Activated CD4-positive, CD25-positive, alpha-beta regulatory T cell treated with anti-CD3 and anti-CD28 coated beads, Interleukin-2, amount 50 U/mL, for 16 hours (primary cell): ENCODE data around the gene OTOS.

Source experiments
- DNase-seq: peaks from one replicate; pipeline ENCODE4 v3.0.0-alpha.2; 2020; ENCODE audit warnings: low read depth, low spot score

Gene OTOS

DNA sequence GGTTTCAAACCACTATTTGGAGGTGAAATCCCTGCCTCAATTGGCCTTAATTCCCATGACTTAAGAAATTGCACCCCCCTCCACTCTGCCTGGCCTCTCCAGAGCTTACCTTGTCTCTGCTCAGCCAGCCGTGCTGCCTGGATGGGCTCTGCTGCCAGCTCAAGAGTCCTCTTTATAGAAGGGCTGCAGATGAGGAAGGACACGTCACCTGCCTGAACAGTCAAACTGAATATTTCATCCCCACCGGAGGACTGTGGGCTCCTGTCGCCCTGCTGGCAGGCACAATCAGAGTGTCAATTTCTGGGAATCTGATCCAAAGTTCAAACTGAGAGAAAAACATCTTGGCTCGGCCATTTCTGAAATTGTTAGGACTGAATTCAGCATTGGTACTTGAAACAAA, at the start of gene OTOS:
TSS of gene OTOS (minus strand) at position 148 of the 400 bp plus-strand sequence. CDS start 332 bp downstream, outside the sequence.
- no peak for DNase-seq

DNA sequence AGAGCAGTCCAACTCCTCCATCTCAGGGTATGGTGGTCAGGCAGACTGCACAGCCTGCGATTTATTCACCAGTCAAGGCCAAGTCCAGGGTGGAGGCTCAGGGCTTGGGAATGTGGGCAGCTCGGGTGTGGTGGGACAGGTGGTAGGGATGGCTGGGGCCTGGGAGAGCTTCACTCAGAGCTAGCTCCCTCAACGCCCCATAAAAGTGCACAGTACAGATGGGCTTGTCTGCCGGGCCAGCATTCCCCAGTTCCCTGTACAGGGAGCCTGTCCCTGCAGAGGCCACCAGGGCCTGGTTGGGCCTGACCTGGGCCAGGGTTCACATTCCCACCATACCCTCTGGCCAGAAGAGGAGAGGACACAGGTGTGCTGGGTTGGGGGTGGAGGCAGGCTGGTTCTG, 49.2 kb upstream of the OTOS start:
- no peak for DNase-seq

GRCh38 chr2:240187989-240188590, 47.6 kb upstream of the OTOS start:
- no peak for DNase-seq

DNA sequence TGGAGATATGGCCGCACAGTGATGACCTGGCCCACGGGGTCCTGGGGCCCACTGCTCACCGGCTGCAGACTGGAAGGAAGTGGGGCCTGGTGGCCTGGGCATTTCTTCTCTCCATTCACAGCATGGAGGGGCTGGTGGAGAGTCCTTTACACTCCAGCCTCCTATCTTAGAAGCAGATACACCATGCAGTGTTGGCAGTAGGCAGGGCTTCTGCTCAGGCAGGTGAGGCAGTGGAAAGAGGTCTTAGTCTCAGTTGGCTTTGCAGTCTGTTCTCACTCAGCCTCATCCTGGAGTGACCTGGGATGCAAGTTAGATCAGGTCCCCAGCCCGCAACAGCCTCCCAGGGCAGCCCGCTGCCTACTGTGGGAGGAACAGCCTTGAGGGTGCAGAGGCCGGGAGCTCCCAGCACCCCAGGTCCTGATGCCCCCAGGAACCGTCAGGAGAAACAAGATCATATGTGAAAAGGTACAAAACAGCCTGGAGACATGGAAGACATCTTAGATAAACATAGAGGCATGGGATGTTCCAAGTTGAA, 45.8 kb upstream of the OTOS start:
- no peak for DNase-seq

- DNase-seq, result no peak
Measured at GRCh38 chr2:240184656-240185055, 44.2 kb upstream of the OTOS start.

GRCh38 chr2:240183875-240184590, 43.6 kb upstream of the OTOS start:
- no peak for DNase-seq

- DNase-seq, result no peak
Measured at GRCh38 chr2:240183006-240183874, 42.8 kb upstream of the OTOS start.

GRCh38 chr2:240182476-240182875, 42.0 kb upstream of the OTOS start:
- no peak for DNase-seq

GRCh38 chr2:240182001-240182400, 41.5 kb upstream of the OTOS start:
- DNase-seq, result no peak

GRCh38 chr2:240179941-240180666, 39.6 kb upstream of the OTOS start:
- no peak for DNase-seq

DNA sequence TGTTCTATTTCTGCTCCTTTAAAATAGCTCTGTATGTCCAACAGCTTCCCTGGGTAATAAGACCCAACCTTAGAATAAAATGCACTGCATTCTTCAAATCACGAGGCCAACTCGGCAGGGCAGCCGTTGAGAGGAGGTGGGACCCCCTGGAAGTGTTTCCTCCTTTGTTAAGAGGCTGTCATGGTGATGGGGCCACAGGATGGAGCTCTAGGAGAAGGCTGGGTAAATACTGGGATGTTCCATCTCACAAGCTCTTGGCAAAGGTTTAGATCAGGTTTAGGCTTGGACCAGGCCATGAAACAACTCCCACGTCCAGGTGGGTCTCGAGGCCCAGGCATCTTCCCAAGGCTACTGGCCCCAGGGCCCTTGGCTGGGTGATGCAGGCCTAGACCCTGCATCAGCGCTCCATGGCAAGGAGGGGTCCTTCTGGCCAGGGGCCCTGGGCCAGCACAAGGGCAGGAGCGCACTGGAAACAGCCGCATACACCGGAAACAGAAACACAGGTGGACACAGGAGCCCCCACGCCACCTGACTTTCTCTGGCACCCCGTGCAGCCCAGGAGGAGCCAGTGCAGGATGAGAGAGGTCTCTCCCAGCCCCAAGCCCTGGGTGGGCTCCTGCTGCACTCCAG, 38.8 kb upstream of the OTOS start:
- no peak for DNase-seq

- DNase-seq, result no peak
Measured at GRCh38 chr2:240178564-240178963, 38.1 kb upstream of the OTOS start.

- no peak for DNase-seq
Measured at GRCh38 chr2:240174496-240174895, 34.0 kb upstream of the OTOS start.

GRCh38 chr2:240172071-240172895, 31.8 kb upstream of the OTOS start:
- no peak for DNase-seq

DNA sequence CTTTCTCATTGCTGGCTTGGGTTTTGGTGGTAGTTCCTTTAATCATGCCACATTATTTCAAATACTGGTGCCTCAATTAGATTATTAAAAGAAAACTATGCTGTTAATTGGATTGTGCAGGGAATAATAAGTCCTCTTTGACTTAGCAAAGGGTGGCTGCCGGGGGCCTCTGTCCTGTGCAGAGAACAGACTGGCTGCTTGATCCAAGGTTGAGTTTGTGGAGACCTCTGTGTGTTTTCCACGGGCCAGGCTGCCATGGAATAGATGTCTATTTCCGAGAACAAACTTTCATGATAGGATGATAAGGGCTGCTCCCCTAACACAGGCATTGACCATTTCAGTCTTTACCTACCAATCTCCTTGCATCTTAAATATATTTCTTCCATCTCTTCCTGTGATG, 30.4 kb upstream of the OTOS start:
- DNase-seq, result no peak

DNA sequence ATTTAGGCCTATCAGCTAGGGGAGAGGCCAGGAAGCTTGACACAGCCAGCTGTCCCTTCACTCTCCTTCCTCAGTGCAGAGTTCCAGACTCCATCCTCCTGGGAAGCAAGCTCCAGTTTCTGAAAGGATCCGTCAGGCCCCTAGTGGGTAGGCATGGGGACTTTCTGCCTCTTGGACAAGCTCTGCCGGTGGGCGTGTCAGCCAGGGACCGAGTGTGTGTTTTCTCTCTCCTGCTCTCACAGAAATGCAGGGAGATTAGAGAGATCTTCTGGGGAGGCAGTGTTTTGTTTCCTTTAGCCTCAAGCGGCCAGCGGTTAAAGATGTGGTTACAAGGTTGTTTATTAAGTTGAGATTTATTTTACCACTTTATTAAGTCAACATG, 29.9 kb upstream of the OTOS start:
- DNase-seq, result no peak

DNA sequence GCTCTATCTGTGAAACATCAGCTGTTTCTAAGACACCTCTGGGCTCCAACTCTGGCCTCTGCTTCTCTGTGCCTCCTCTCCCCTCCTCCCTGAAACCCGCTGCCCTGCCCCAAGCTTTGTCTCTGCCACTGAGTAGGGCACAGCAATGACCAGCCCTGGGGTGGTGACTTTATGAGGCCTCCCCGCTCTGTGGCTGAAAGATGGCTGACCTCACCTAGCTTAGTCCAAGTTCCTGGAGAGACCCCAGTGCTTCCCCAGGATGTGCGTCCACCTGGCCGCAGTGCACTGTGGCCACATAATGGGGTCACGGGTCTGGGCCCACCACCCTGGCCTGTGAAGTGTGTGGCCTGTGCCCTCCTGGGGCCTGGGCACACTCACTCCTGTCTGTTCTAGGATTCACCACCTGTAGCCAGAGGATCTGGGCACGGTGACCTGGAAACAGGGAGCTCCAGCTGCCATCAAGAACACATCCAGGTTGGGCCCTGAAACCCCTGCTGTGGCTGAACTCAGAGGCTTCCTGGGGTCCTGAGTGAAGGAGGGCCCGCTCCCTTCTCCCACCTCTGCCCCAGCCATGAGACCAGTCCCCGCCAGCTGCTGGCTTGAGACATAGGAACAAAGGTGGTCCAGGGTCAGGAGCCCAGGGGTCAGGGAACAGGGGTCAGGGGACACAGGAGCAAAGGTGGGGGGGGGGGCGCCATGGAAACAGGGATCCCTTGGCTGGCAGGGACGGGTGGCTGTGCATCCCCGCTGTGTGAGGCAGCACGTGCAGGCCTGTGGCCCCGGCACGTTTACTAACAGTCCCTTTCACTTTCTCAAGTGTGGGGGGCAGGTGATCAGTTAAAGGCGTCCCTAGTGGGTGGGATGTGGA, 29.3 kb upstream of the OTOS start:
- no peak for DNase-seq

GRCh38 chr2:240168546-240169361, 28.3 kb upstream of the OTOS start:
- DNase-seq, result no peak
